HepG2 (cell line): ENCODE measurements around the gene LMOD1. TPM values are rescaled to one million over a fixed set of nuclear protein-coding genes. Genes with fewer than 3 reads are reported as not detected.

Source experiments
- ATAC-seq: fragments of 200-7000 bp; cut with Tn5 transposase; 3 replicates; pipeline ENCODE4 v1.9.1; 2020; ENCODE audit warnings: mild to moderate bottlenecking, moderate library complexity
- BruUV-seq: library from RNA; stranded (reverse); fragments of 400-500 nt; replicated peaks from 2 replicates; lab custom pipeline; 2021; lab: Mats Ljungman, UMichigan
- CTCF ChIA-PET: fragments of 300-600 bp; formaldehyde crosslinking; extraction: SDS; loops from one replicate; lab custom pipeline; 2021; ENCODE audit warnings: low total read pairs, inconsistent platforms, low intra/inter-chr PET ratio; lab: Yijun Ruan, JAX
- POLR2A ChIA-PET: fragments of 350-600 bp; sonication (Branson Sonifier 250); formaldehyde crosslinking; loops from one replicate; lab custom pipeline; 2020; ENCODE audit warnings: antibody characterized with exemption, inconsistent platforms; lab: Yijun Ruan, JAX
- DNase-seq: peaks from one replicate; pipeline ENCODE4 v3.0.0-alpha.2; 2015; ENCODE audit warnings: low spot score
- FAIRE-seq: peaks from 3 replicates; lab custom pipeline; 2011; peaks lifted over from hg19 to GRCh38; lab: Jason Lieb, UNC
- H2AFZ ChIP-seq: one replicate; pipeline ENCODE4 v1.6.1; 2011; ENCODE audit warnings: low read length, inconsistent platforms
- H3K27ac ChIP-seq: fragments of 300-600 bp; 3 replicates; pipeline ENCODE4 v1.8.0; 2011; ENCODE audit warnings: mixed run types, mild to moderate bottlenecking, mixed read lengths, low read length, inconsistent platforms; ENCODE audit not compliant: insufficient read depth; ENCODE audit errors: extremely low read length
- H3K27me3 ChIP-seq, 2 experiments: fragments of 200-600 bp in 1 of 2; 2 replicates in 1 of 2; 3 replicates in 1 of 2; pipeline versions ENCODE4 v1.6.0 to v1.8.0; 2011; ENCODE audit warnings: low read length in 2 of 2, mild to moderate bottlenecking in 2 of 2, moderate library complexity in 2 of 2, inconsistent platforms in 1 of 2; ENCODE audit not compliant: insufficient read depth in 2 of 2, control insufficient read depth in 1 of 2
- H3K36me3 ChIP-seq, 2 experiments: fragments of 200-600 bp in 1 of 2; replicated peaks in 1 of 2; 2 replicates in 1 of 2; 3 replicates in 1 of 2; pipeline versions ENCODE4 v1.5.1 to v1.8.0; 2011; ENCODE audit warnings: low read length in 2 of 2, inconsistent platforms in 1 of 2; ENCODE audit not compliant: insufficient read depth in 2 of 2, control insufficient read depth in 1 of 2
- H3K4me1 ChIP-seq: 2 replicates; pipeline ENCODE4 v1.5.1; 2012; ENCODE audit warnings: low read length, inconsistent platforms; ENCODE audit not compliant: insufficient read depth
- H3K4me2 ChIP-seq: 2 replicates; pipeline ENCODE4 v1.6.0; 2011; ENCODE audit warnings: low read depth, low read length, inconsistent platforms
- H3K4me3 ChIP-seq, 3 experiments: fragments of 200-600 bp in 1 of 3; sonication (generic), shearing (Covaris generic) in 1 of 3; replicated peaks in 1 of 3; 2 replicates each; pipeline ENCODE4 v1.5.1; 2011 to 2016; ENCODE audit warnings: low read length in 3 of 3, inconsistent platforms in 2 of 3, low read depth in 2 of 3, mild to moderate bottlenecking in 2 of 3, control low read depth in 1 of 3, mixed read lengths in 1 of 3; ENCODE audit not compliant: insufficient read depth in 1 of 3
- H3K79me2 ChIP-seq: one replicate; pipeline ENCODE4 v1.6.1; 2011; ENCODE audit warnings: low read length, inconsistent platforms; ENCODE audit not compliant: insufficient read depth
- H3K9ac ChIP-seq: 2 replicates; pipeline ENCODE4 v1.6.0; 2011; ENCODE audit warnings: mild to moderate bottlenecking, low read depth, low read length, inconsistent platforms; ENCODE audit not compliant: insufficient read depth
- H3K9me3 ChIP-seq: 2 replicates; pipeline ENCODE4 v1.5.1; 2012; ENCODE audit warnings: mild to moderate bottlenecking, low read length
- H4K20me1 ChIP-seq: 2 replicates; pipeline ENCODE4 v1.6.0; 2011; ENCODE audit warnings: inconsistent platforms, mild to moderate bottlenecking, low read length, moderate library complexity; ENCODE audit not compliant: insufficient read depth
- EED ChIP-seq: sonication (generic); formaldehyde crosslinking; IDR thresholded peaks from 2 replicates; pipeline ENCODE4 v1.5.0; 2020; ENCODE audit warnings: mild to moderate bottlenecking, missing genetic modification reagents
- SETDB1 ChIP-seq: sonication (generic); formaldehyde crosslinking; IDR thresholded peaks from 2 replicates; pipeline ENCODE4 v1.5.1; 2020; ENCODE audit warnings: missing genetic modification reagents, mild to moderate bottlenecking, borderline replicate concordance
- ZFP82 ChIP-seq: sonication (generic); formaldehyde crosslinking; IDR thresholded peaks from 2 replicates; pipeline ENCODE4 v1.5.1; 2020; ENCODE audit warnings: mild to moderate bottlenecking, missing genetic modification reagents, borderline replicate concordance
- ZNF773 ChIP-seq: sonication (generic); formaldehyde crosslinking; IDR thresholded peaks from 2 replicates; pipeline ENCODE4 v1.4.0; 2020; ENCODE audit warnings: missing genetic modification reagents, borderline replicate concordance
- WGBS: methylation state at CpG from one replicate; pipeline ENCODE4 v1.1.6; 2017; ENCODE audit warnings: low lambda C conversion rate; 5-methylcytosine and 5-hydroxymethylcytosine counted together
- in situ Hi-C: cut with HindIII; loops from 2 replicates; pipeline ENCODE4 v1.10.0; 2017; ENCODE audit warnings: low pct_unique_long_range_greater_than_20kb; ENCODE audit not compliant: extremely low pct_ligation_motif_present
- intact Hi-C: fragments of 100-400 bp; cut with micrococcal nuclease; formaldehyde crosslinking; loops from one replicate; pipeline ENCODE4 v1.10.0; 2022; ENCODE audit not compliant: unreplicated experiment
- polyA plus RNA-seq, 8 experiments: library from polyadenylated mRNA; depleted of rRNA in 3 of 8; stranded (reverse) in 7 of 8; unstranded in 1 of 8; fragments of >200 nt; fragmentation: Illumina TruSeq in 4 of 8; extraction: Trizol in 4 of 8; gene quantifications; 2 replicates each; pipeline versions ENCODE4 v1.2.1 to v1.2.3, GENCODE V29; 2011 to 2016; ENCODE audit warnings: low read depth in 4 of 8, missing spikeins in 1 of 8, mixed read lengths in 1 of 8; ENCODE audit not compliant: insufficient read depth in 1 of 8
- total RNA-seq, 5 experiments: library from RNA; depleted of rRNA; stranded (reverse); fragments of >200 nt; fragmentation: Illumina TruSeq; extraction: Trizol; gene quantifications; 2 replicates each; pipeline ENCODE4 v1.2.3, GENCODE V29; 2016; ENCODE audit warnings: low read depth in 1 of 5
- TF ChIP-seq, protein P1 (sequence below): sonication (generic); formaldehyde crosslinking; IDR thresholded peaks from 2 replicates; pipeline ENCODE4 v1.8.0; 2022; ENCODE audit warnings: mild to moderate bottlenecking, missing genetic modification reagents, moderate library complexity
- TF ChIP-seq, protein P2 (sequence below): conservative IDR thresholded peaks from 2 replicates; pipeline ENCODE4 v1.6.1; 2018; ENCODE audit warnings: missing genetic modification reagents
- TF ChIP-seq, protein P3 (sequence below): sonication (generic); formaldehyde crosslinking; IDR thresholded peaks from 2 replicates; pipeline ENCODE4 v1.4.0; 2020; ENCODE audit warnings: mild to moderate bottlenecking, missing genetic modification reagents
- TF ChIP-seq, protein P4 (sequence below): sonication (generic); formaldehyde crosslinking; IDR thresholded peaks from 2 replicates; pipeline ENCODE4 v1.9.0; 2021; ENCODE audit warnings: mild to moderate bottlenecking, missing genetic modification reagents
- TF ChIP-seq, protein P5 (sequence below), 2 experiments: sonication (generic) in 1 of 2; formaldehyde crosslinking in 1 of 2; IDR thresholded peaks; 2 replicates each; pipeline versions ENCODE4 v1.5.1 to v1.6.1; 2011 to 2020; ENCODE audit warnings: borderline replicate concordance in 1 of 2, low read depth in 1 of 2, low read length in 1 of 2, mild to moderate bottlenecking in 1 of 2, missing genetic modification reagents in 1 of 2, moderate library complexity in 1 of 2

Gene LMOD1
- total and polyA plus RNA-seq, 2 of the 13 experiments (the other 11 are each of a cell fraction or from before 2014, with no cell fraction given) = not detected

DNA sequence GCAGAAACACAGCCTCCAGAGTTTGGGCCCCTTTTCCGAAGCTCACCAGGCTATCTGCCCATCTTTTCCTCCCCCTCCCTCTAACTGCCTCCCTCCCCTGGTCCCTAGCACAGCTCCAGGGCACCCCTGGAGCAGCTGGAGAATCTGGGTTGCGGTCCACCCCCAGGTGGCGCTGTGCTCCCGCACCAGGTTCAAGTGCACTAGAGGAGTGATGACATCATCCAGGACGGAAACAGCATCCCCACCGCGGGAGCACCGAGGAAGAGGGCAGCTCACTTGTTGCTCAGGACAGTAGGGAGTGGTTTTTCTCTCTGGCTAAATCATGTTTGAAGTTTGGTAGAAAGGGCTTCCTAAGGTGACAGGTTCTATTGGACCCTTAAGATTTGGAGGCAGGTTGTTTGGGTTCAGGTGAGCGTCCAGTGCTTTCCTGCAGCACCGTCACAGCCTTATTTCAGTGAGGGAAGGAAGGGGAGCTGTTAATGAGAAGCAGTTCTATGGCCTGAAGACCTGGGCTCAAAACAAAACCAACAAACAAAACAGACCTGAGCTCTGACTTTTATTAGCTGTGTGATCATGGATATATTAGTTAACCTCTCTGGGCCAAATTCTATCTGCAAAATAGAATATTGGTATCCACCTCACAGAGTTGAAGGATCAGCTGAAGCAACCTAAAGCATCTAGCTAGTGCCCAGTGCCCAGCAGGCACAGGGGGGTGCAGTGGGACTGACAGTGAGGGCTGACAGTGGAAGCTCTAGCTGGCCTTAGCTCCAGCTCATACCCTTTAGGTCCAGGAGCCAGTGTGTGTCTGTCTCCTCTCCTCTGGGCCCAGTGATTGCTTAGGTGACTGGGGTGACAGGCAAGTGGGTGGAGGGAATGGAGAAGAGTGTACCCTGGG is 50.2 kb downstream of the LMOD1 start:
- peak; percentile 91 for FAIRE-seq
- ATAC-seq = peak; percentile 93
- Histone ChIP-seq H3K27me3 (no peaks in the 10 kb centered on the region), H3K4me2 (peak overlapping the region; percentile 31; the same call in 1 of the 2 replicates), H4K20me1 (no peaks in the 10 kb centered on the region), H2AFZ (no peak overlapping the region), H3K27ac (no peak overlapping the region), H3K9me3 (no peaks in the 10 kb centered on the region), H3K9ac (no peak overlapping the region), H3K4me1 (no peaks in the 10 kb centered on the region), H3K4me3 (peak overlapping the region in 1 of 3 experiments; percentile 28; a peak in 1 of 6 replicates), H3K79me2 (no peaks in the 10 kb centered on the region), H3K36me3 (no peaks in the 10 kb centered on the region)
- ChIA-PET POLR2A (interaction anchor here (1.1 to 1.9 kb wide), 4 partner anchors 59 to 111 kb away, joined by 3 to 6 read pairs (median 3); partner anchors contain the start of genes RNPEP and TIMM17A), CTCF (interaction anchor here (0.7 to 2.7 kb wide), 3 partner anchors 14 to 223 kb away, joined by 5 to 28 read pairs (median 5); no protein-coding TSS in a partner anchor)
- DNase-seq = peak; percentile 78
- no TSS peak for BruUV-seq
- 11% methylated on average over 10 of the region's 10 CpGs for WGBS
- in situ Hi-C loops = loop anchor here (5.0 kb wide), 1 partner anchor 236 kb away; no protein-coding TSS in a partner anchor
- intact Hi-C loops = loop anchor here (5.0 to 10.0 kb wide), 2 partner anchors 61 to 219 kb away; partner anchors contain the start of gene TIMM17A
- TF ChIP-seq ZNF773 (CRISPR knock-in tag) = 0 out of 2 replicates have a peak, but pooled peaks have one; percentile 26
- TF ChIP-seq ZFP82 = no peak
- TF ChIP-seq, protein P1, sequence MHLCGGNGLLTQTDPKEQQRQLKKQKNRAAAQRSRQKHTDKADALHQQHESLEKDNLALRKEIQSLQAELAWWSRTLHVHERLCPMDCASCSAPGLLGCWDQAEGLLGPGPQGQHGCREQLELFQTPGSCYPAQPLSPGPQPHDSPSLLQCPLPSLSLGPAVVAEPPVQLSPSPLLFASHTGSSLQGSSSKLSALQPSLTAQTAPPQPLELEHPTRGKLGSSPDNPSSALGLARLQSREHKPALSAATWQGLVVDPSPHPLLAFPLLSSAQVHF (CRISPR knock-in tag) = no peak
- TF ChIP-seq, protein P2, sequence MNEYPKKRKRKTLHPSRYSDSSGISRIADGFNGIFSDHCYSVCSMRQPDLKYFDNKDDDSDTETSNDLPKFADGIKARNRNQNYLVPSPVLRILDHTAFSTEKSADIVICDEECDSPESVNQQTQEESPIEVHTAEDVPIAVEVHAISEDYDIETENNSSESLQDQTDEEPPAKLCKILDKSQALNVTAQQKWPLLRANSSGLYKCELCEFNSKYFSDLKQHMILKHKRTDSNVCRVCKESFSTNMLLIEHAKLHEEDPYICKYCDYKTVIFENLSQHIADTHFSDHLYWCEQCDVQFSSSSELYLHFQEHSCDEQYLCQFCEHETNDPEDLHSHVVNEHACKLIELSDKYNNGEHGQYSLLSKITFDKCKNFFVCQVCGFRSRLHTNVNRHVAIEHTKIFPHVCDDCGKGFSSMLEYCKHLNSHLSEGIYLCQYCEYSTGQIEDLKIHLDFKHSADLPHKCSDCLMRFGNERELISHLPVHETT (CRISPR knock-in tag) = no peak
- TF ChIP-seq, protein P3, sequence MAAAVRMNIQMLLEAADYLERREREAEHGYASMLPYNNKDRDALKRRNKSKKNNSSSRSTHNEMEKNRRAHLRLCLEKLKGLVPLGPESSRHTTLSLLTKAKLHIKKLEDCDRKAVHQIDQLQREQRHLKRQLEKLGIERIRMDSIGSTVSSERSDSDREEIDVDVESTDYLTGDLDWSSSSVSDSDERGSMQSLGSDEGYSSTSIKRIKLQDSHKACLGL = no peak
- no peak for TF ChIP-seq SETDB1 (CRISPR knock-in tag)
- TF ChIP-seq EED (CRISPR knock-in tag) = no peak
- TF ChIP-seq, protein P4, sequence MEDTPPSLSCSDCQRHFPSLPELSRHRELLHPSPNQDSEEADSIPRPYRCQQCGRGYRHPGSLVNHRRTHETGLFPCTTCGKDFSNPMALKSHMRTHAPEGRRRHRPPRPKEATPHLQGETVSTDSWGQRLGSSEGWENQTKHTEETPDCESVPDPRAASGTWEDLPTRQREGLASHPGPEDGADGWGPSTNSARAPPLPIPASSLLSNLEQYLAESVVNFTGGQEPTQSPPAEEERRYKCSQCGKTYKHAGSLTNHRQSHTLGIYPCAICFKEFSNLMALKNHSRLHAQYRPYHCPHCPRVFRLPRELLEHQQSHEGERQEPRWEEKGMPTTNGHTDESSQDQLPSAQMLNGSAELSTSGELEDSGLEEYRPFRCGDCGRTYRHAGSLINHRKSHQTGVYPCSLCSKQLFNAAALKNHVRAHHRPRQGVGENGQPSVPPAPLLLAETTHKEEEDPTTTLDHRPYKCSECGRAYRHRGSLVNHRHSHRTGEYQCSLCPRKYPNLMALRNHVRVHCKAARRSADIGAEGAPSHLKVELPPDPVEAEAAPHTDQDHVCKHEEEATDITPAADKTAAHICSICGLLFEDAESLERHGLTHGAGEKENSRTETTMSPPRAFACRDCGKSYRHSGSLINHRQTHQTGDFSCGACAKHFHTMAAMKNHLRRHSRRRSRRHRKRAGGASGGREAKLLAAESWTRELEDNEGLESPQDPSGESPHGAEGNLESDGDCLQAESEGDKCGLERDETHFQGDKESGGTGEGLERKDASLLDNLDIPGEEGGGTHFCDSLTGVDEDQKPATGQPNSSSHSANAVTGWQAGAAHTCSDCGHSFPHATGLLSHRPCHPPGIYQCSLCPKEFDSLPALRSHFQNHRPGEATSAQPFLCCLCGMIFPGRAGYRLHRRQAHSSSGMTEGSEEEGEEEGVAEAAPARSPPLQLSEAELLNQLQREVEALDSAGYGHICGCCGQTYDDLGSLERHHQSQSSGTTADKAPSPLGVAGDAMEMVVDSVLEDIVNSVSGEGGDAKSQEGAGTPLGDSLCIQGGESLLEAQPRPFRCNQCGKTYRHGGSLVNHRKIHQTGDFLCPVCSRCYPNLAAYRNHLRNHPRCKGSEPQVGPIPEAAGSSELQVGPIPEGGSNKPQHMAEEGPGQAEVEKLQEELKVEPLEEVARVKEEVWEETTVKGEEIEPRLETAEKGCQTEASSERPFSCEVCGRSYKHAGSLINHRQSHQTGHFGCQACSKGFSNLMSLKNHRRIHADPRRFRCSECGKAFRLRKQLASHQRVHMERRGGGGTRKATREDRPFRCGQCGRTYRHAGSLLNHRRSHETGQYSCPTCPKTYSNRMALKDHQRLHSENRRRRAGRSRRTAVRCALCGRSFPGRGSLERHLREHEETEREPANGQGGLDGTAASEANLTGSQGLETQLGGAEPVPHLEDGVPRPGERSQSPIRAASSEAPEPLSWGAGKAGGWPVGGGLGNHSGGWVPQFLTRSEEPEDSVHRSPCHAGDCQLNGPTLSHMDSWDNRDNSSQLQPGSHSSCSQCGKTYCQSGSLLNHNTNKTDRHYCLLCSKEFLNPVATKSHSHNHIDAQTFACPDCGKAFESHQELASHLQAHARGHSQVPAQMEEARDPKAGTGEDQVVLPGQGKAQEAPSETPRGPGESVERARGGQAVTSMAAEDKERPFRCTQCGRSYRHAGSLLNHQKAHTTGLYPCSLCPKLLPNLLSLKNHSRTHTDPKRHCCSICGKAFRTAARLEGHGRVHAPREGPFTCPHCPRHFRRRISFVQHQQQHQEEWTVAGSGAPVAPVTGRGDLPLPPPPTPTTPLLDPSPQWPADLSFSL (CRISPR knock-in tag) = no peak
- TF ChIP-seq, protein P5, sequence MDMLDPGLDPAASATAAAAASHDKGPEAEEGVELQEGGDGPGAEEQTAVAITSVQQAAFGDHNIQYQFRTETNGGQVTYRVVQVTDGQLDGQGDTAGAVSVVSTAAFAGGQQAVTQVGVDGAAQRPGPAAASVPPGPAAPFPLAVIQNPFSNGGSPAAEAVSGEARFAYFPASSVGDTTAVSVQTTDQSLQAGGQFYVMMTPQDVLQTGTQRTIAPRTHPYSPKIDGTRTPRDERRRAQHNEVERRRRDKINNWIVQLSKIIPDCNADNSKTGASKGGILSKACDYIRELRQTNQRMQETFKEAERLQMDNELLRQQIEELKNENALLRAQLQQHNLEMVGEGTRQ (IDR thresholded peaks at IDR 0.05; ENCODE audit: low read depth, low read length) = no peak
- TF ChIP-seq, protein P5 (CRISPR knock-in tag; IDR thresholded peaks at IDR 0.05; ENCODE audit: borderline replicate concordance) = no peak
